PC-3 (cell line): ENCODE measurements around the gene TEKT5. TPM values are rescaled to one million over a fixed set of nuclear protein-coding genes. Genes with fewer than 3 reads are reported as not detected.
A peak's percentile ranks its signal among the peaks of the same experiment; 100 is the strongest.

Experiments
- ATAC-seq: fragments of 200-7000 bp; cut with Tn5 transposase; 2 replicates; pipeline ENCODE4 v1.9.1; 2020; ENCODE audit warnings: mild to moderate bottlenecking, moderate library complexity
- BruUV-seq: library from RNA; stranded (reverse); fragments of 400-500 nt; replicated peaks from 2 replicates; lab custom pipeline; 2021; lab: Mats Ljungman, UMichigan
- CTCF ChIA-PET: fragments of 300-600 bp; sonication (Branson Sonifier 250); formaldehyde crosslinking; loops from one replicate; lab custom pipeline; 2022; ENCODE audit warnings: antibody characterized with exemption; lab: Charles Lee
- POLR2A ChIA-PET: fragments of 300-600 bp; sonication (Branson Sonifier 250); formaldehyde crosslinking; loops from one replicate; lab custom pipeline; 2022; ENCODE audit warnings: antibody characterized with exemption; ENCODE audit not compliant: unreplicated experiment; lab: Charles Lee
- DNase-seq: peaks from one replicate; pipeline ENCODE4 v3.0.0-alpha.2; 2015
- H2AFZ ChIP-seq: fragments of 300-600 bp; sonication (generic); 2 replicates; pipeline ENCODE4 v1.6.0; 2016; ENCODE audit warnings: antibody characterized with exemption, low read length
- H3F3A ChIP-seq: fragments of 300-600 bp; sonication (generic); one replicate; pipeline ENCODE4 v1.6.0; 2017; ENCODE audit warnings: antibody characterized with exemption, low read length, control low read depth, mild to moderate bottlenecking; ENCODE audit not compliant: unreplicated experiment
- H3K27ac ChIP-seq: fragments of 300-600 bp; sonication (generic); 2 replicates; pipeline ENCODE4 v1.5.1; 2016; ENCODE audit warnings: mild to moderate bottlenecking, low read length
- H3K27me3 ChIP-seq: fragments of 300-600 bp; sonication (generic); 2 replicates; pipeline ENCODE4 v1.6.1; 2016; ENCODE audit warnings: low read length, mixed read lengths
- H3K36me3 ChIP-seq: fragments of 300-600 bp; sonication (generic); 2 replicates; pipeline ENCODE4 v1.6.1; 2016; ENCODE audit warnings: low read depth, mixed run types, low read length, mixed read lengths
- H3K4me1 ChIP-seq: fragments of 300-600 bp; sonication (generic); 2 replicates; pipeline ENCODE4 v1.5.1; 2016; ENCODE audit warnings: low read length; ENCODE audit not compliant: insufficient read depth
- H3K4me2 ChIP-seq: fragments of 300-600 bp; sonication (generic); 2 replicates; pipeline ENCODE4 v1.6.0; 2016; ENCODE audit warnings: low read length
- H3K4me3 ChIP-seq: fragments of 300-600 bp; sonication (generic); 2 replicates; pipeline ENCODE4 v1.5.1; 2016; ENCODE audit warnings: mild to moderate bottlenecking, low read length, mixed read lengths
- H3K79me2 ChIP-seq: fragments of 300-600 bp; sonication (generic); 2 replicates; pipeline ENCODE4 v1.6.1; 2017; ENCODE audit warnings: low read length, mixed read lengths
- H3K9ac ChIP-seq: fragments of 300-600 bp; sonication (generic); 2 replicates; pipeline ENCODE4 v1.6.0; 2016; ENCODE audit warnings: mild to moderate bottlenecking, low read length
- H3K9me2 ChIP-seq: fragments of 300-600 bp; sonication (generic); replicated peaks from 2 replicates; pipeline ENCODE4 v1.6.1; 2016; ENCODE audit warnings: mixed run types, low read length, mixed read lengths
- H3K9me3 ChIP-seq: fragments of 300-600 bp; sonication (generic); 2 replicates; pipeline ENCODE4 v1.6.1; 2016; ENCODE audit warnings: low read length, mixed read lengths
- H4K20me1 ChIP-seq: fragments of 300-600 bp; sonication (generic); 2 replicates; pipeline ENCODE4 v1.6.1; 2016; ENCODE audit warnings: low read length, mixed read lengths
- EZH2 ChIP-seq: fragments of 300-600 bp; sonication (generic); IDR thresholded peaks from one replicate; pipeline ENCODE4 v1.6.1; 2017; ENCODE audit warnings: antibody characterized with exemption, mild to moderate bottlenecking, low read length; ENCODE audit not compliant: unreplicated experiment
- EZH2phosphoT487 ChIP-seq: fragments of 300-600 bp; sonication (generic); IDR thresholded peaks from 2 replicates; pipeline ENCODE4 v1.6.1; 2018; ENCODE audit warnings: mild to moderate bottlenecking, antibody characterized with exemption, low read length, borderline replicate concordance
- intact Hi-C: fragments of 100-400 bp; cut with micrococcal nuclease; formaldehyde crosslinking; loops from 2 replicates; pipeline ENCODE4 v1.9.0; 2023
- total RNA-seq: library from RNA; depleted of rRNA; stranded (reverse); fragments of >200 nt; gene quantifications from 2 replicates; pipeline ENCODE4 v1.2.3, GENCODE V29; 2014
- TF ChIP-seq, protein P1 (sequence below): fragments of 300-600 bp; sonication (generic); conservative IDR thresholded peaks from 2 replicates; pipeline ENCODE4 v1.5.1; 2017; ENCODE audit warnings: antibody characterized with exemption, low read depth, mild to moderate bottlenecking, low read length

TEKT5 gene
- total RNA-seq, 1 experiment from 2014 or later: not detected

DNA sequence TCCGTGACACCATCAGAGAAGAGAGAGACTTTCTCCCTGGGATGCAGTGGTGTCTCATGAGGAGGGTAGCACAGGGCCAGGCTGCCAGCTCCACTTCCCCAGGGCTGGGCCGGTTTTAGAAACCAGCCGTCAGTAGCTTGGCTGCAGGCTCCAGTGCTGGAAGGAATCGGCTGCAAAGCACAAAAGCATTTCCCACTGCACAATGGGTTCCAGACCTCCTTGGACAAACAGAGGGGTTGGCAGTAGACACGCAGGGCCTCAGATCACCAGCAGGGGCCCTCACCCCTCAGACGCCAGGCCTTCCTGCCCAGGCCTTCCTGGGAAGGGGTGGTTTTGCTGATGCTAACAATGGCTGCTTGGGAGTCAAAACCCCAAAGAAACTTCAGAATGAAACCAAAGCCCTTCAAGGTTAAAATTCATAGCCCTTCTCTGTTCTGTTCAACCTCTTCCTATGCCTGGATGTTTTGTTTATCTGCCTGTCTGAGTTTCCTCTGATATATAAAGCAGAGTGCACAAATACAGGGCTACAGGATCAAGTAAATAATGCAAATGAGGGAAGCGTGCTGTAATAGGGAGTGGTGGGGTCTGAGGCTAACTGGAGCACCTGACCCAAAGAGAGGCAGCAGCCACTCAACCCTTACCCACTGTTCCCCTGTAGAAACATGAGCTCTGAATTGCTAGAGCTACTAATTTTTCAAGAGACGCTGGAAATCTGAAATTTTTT is 26.2 kb downstream of the TEKT5 start:
- H3K36me3 ChIP-seq: no peaks in the 10 kb centered on the region
- CTCF ChIA-PET: interaction anchor here (1.0 kb wide), 1 partner anchor 69 kb away, joined by 9 read pairs; no protein-coding TSS in a partner anchor
- no peaks in the 10 kb centered on the region for H3K9me3 ChIP-seq
- no peaks in the 10 kb centered on the region for H3F3A ChIP-seq
- H3K9ac ChIP-seq: no peak overlapping the region
- H3K9me2 ChIP-seq: no peaks in the 10 kb centered on the region
- ATAC-seq (peak; percentile 88), DNase-seq (peak; percentile 45)
- no TSS peak for BruUV-seq
- H3K4me3 ChIP-seq: no peak overlapping the region
- H3K27ac ChIP-seq: no peak overlapping the region
- no peaks in the 10 kb centered on the region for H3K4me1 ChIP-seq
- intact Hi-C loops: loop anchor here (5.0 kb wide), 2 partner anchors 91 to 156 kb away; no protein-coding TSS in a partner anchor
- no peaks in the 10 kb centered on the region for H3K79me2 ChIP-seq
- no peaks in the 10 kb centered on the region for H4K20me1 ChIP-seq
- no peak overlapping the region for H3K4me2 ChIP-seq
- H3K27me3 ChIP-seq: no peaks in the 10 kb centered on the region
- no peak for TF ChIP-seq EZH2phosphoT487
- TF ChIP-seq EZH2: no peak
- TF ChIP-seq, protein P1, sequence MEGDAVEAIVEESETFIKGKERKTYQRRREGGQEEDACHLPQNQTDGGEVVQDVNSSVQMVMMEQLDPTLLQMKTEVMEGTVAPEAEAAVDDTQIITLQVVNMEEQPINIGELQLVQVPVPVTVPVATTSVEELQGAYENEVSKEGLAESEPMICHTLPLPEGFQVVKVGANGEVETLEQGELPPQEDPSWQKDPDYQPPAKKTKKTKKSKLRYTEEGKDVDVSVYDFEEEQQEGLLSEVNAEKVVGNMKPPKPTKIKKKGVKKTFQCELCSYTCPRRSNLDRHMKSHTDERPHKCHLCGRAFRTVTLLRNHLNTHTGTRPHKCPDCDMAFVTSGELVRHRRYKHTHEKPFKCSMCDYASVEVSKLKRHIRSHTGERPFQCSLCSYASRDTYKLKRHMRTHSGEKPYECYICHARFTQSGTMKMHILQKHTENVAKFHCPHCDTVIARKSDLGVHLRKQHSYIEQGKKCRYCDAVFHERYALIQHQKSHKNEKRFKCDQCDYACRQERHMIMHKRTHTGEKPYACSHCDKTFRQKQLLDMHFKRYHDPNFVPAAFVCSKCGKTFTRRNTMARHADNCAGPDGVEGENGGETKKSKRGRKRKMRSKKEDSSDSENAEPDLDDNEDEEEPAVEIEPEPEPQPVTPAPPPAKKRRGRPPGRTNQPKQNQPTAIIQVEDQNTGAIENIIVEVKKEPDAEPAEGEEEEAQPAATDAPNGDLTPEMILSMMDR: peak; percentile 60
- peak overlapping the region; percentile 67 for H2AFZ ChIP-seq
- POLR2A ChIA-PET: no interaction called here

DNA sequence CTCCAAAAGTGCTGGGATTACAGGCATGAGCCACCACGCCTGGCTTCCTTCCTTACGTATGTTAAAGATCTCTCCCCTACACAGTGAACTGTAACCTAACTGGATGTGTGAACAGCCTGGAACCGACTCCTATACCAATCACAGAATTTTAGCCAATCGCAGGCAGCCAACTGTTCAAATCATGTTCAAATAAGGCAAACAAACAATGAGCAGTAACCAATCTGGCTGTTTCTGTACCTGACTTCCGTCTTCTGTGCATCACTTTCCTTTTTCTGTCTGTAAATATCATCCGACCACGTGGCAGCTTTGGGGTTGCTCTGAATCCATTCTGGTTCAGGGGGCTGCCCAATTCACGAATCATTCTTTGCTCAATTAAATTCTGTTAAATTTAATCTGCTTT is 27.5 kb downstream of the TEKT5 start:
- ATAC-seq (no peak), DNase-seq (peak; percentile 22)
- H3K4me3 ChIP-seq: no peak overlapping the region
- H3K36me3 ChIP-seq: no peaks in the 10 kb centered on the region
- H3K4me1 ChIP-seq: no peaks in the 10 kb centered on the region
- POLR2A ChIA-PET: no interaction called here
- no peaks in the 10 kb centered on the region for H3K27me3 ChIP-seq
- no peaks in the 10 kb centered on the region for H4K20me1 ChIP-seq
- no peak overlapping the region for H3K4me2 ChIP-seq
- intact Hi-C loops: loop anchor here (2.0 to 5.0 kb wide), 3 partner anchors 70 to 155 kb away; no protein-coding TSS in a partner anchor
- H3K79me2 ChIP-seq: no peaks in the 10 kb centered on the region
- BruUV-seq: no TSS peak
- CTCF ChIA-PET: no interaction called here
- H3K9me3 ChIP-seq: no peaks in the 10 kb centered on the region
- no peaks in the 10 kb centered on the region for H3F3A ChIP-seq
- H3K9me2 ChIP-seq: no peaks in the 10 kb centered on the region
- no peak overlapping the region for H2AFZ ChIP-seq
- no peak overlapping the region for H3K9ac ChIP-seq
- no peak overlapping the region for H3K27ac ChIP-seq
- TF ChIP-seq EZH2phosphoT487 (no peak), EZH2 (no peak)
- TF ChIP-seq, protein P1: no peak

DNA sequence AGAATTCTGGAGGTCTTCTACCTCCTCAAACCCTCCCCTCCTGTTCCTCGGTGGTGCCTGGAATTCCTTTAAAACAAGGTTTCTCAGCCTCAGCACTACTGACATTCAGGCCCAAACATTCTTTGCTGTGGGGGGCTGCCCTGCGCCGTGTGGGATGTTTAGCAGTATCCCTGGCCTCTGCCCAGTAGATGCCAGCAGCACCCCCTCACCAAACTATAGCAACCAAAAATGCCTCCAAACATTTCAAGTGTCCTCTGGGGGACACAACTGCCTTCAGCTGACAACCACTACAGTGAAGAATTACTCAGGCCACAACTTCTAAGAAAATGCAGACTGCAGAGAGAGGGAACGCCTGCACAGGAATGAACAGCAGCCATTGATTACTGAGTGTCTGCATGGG is 28.4 kb downstream of the TEKT5 start:
- H3K9me3 ChIP-seq: no peaks in the 10 kb centered on the region
- BruUV-seq: no TSS peak
- no peaks in the 10 kb centered on the region for H3K9me2 ChIP-seq
- H3K4me3 ChIP-seq: no peak overlapping the region
- TF ChIP-seq EZH2 (no peak), EZH2phosphoT487 (no peak)
- TF ChIP-seq, protein P1: no peak
- no peaks in the 10 kb centered on the region for H3F3A ChIP-seq
- H2AFZ ChIP-seq: no peak overlapping the region
- no peaks in the 10 kb centered on the region for H3K27me3 ChIP-seq
- intact Hi-C loops: loop anchor here (2.0 to 5.0 kb wide), 3 partner anchors 71 to 154 kb away; no protein-coding TSS in a partner anchor
- POLR2A ChIA-PET: no interaction called here
- no peak for DNase-seq
- no peak for ATAC-seq
- no peak overlapping the region for H3K27ac ChIP-seq
- no peaks in the 10 kb centered on the region for H3K4me1 ChIP-seq
- no peaks in the 10 kb centered on the region for H3K36me3 ChIP-seq
- H3K79me2 ChIP-seq: no peaks in the 10 kb centered on the region
- CTCF ChIA-PET: no interaction called here
- H3K4me2 ChIP-seq: no peak overlapping the region
- no peaks in the 10 kb centered on the region for H4K20me1 ChIP-seq
- H3K9ac ChIP-seq: no peak overlapping the region
